ENCODE results near the gene AIPL1.

AIPL1 gene

GRCh38 chr17:6408735-6409134 is 26.2 kb downstream of the AIPL1 start:
- Mint-ChIP-seq H3K27ac (no peak overlapping the region), H3K27me3 (ENCODE audit: low read depth, poor library complexity) (peaks cover 24% of the 10 kb centered on the region), H3K4me3 (no peak overlapping the region), H3K4me1 (no peaks in the 10 kb centered on the region), H3K36me3 (ENCODE audit: low read depth) (no peaks in the 10 kb centered on the region), H3K9me3 (no peaks in the 10 kb centered on the region)
- TF ChIP-seq CTCF (IDR thresholded peaks at IDR 0.05) = no peak
- DNase-seq = no peak

- Mint-ChIP-seq H3K4me3 (no peak overlapping the region), H3K9me3 (no peaks in the 10 kb centered on the region), H3K36me3 (ENCODE audit: low read depth) (no peaks in the 10 kb centered on the region), H3K4me1 (no peaks in the 10 kb centered on the region), H3K27ac (no peak overlapping the region), H3K27me3 (ENCODE audit: low read depth, poor library complexity) (peaks cover 28% of the 10 kb centered on the region)
- DNase-seq = no peak
- TF ChIP-seq CTCF (IDR thresholded peaks at IDR 0.05) = no peak
Observed at GRCh38 chr17:6408276-6408675, 26.6 kb downstream of the AIPL1 start.

- no peak for TF ChIP-seq CTCF (IDR thresholded peaks at IDR 0.05)
- H3K36me3 Mint-ChIP-seq (ENCODE audit: low read depth) = no peaks in the 10 kb centered on the region
- peaks cover 5% of the 10 kb centered on the region for H3K9me3 Mint-ChIP-seq
- peaks cover 25% of the 10 kb centered on the region for H3K27me3 Mint-ChIP-seq (ENCODE audit: low read depth, poor library complexity)
- H3K4me3 Mint-ChIP-seq = no peak overlapping the region
- DNase-seq = no peak
- no peaks in the 10 kb centered on the region for H3K4me1 Mint-ChIP-seq
- H3K27ac Mint-ChIP-seq = no peak overlapping the region
Observed at GRCh38 chr17:6402258-6402657, 32.7 kb downstream of the AIPL1 start.

- Mint-ChIP-seq H3K36me3 (ENCODE audit: low read depth) (no peaks in the 10 kb centered on the region), H3K4me3 (no peak overlapping the region), H3K4me1 (no peaks in the 10 kb centered on the region), H3K27me3 (ENCODE audit: low read depth, poor library complexity) (peaks cover 24% of the 10 kb centered on the region), H3K27ac (no peak overlapping the region), H3K9me3 (peaks cover 5% of the 10 kb centered on the region)
- no peak for TF ChIP-seq CTCF (IDR thresholded peaks at IDR 0.05)
- no peak for DNase-seq
Observed at GRCh38 chr17:6398955-6399354, 36.0 kb downstream of the AIPL1 start.

- H3K4me3 Mint-ChIP-seq = no peak overlapping the region
- peaks cover 5% of the 10 kb centered on the region for H3K9me3 Mint-ChIP-seq
- no peak for DNase-seq
- H3K27ac Mint-ChIP-seq = no peak overlapping the region
- no peaks in the 10 kb centered on the region for H3K36me3 Mint-ChIP-seq (ENCODE audit: low read depth)
- TF ChIP-seq CTCF (IDR thresholded peaks at IDR 0.05) = no peak
- no peaks in the 10 kb centered on the region for H3K4me1 Mint-ChIP-seq
- peaks cover 12% of the 10 kb centered on the region for H3K27me3 Mint-ChIP-seq (ENCODE audit: low read depth, poor library complexity)
Observed at GRCh38 chr17:6394055-6394606, 40.8 kb downstream of the AIPL1 start.

GRCh38 chr17:6393351-6393952 is 41.5 kb downstream of the AIPL1 start:
- no peak overlapping the region for H3K27ac Mint-ChIP-seq
- H3K4me1 Mint-ChIP-seq = no peaks in the 10 kb centered on the region
- no peaks in the 10 kb centered on the region for H3K36me3 Mint-ChIP-seq (ENCODE audit: low read depth)
- TF ChIP-seq CTCF (IDR thresholded peaks at IDR 0.05) = no peak
- no peak overlapping the region for H3K4me3 Mint-ChIP-seq
- peaks cover 9% of the 10 kb centered on the region for H3K27me3 Mint-ChIP-seq (ENCODE audit: low read depth, poor library complexity)
- H3K9me3 Mint-ChIP-seq = peaks cover 5% of the 10 kb centered on the region
- no peak for DNase-seq
